HUDEP-2 (cell line): ENCODE data around the gene EEF2.
"Not testable (repeated sequence)": the region's sequence is repeated elsewhere in the genome, so short reads cannot be mapped to it uniquely, and the experiment has no call there.

Experiments used
- DNase-seq, 76 experiments: peaks; one replicate each; lab custom pipeline; 2025; ENCODE audit not compliant: unreplicated experiment in 76 of 76; lab: John Stamatoyannopoulos, UW

The EEF2 gene

GRCh38 chr19:3970808-3971598, 14.3 kb downstream of the EEF2 start, which contains the start of gene DAPK3:
TSS of gene DAPK3 (minus strand) at chr19:3971099. CDS start at chr19:3969735, 1,364 bp downstream.
- DNase-seq, result peak in 74 of 76 experiments; percentile 78 to 100 (median 98)

GRCh38 chr19:3970313-3970807, 14.9 kb downstream of the EEF2 start:
- DNase-seq, result no peak

- no peak for DNase-seq
Measured at GRCh38 chr19:3969435-3970312, 15.6 kb downstream of the EEF2 start.

GRCh38 chr19:3968556-3969434, 16.5 kb downstream of the EEF2 start:
- DNase-seq, result peak in 9 of 76 experiments; percentile 16 to 51 (median 30)

GRCh38 chr19:3967983-3968382, 17.3 kb downstream of the EEF2 start:
- not testable (repeated sequence) for DNase-seq

GRCh38 chr19:3966051-3967017, 18.9 kb downstream of the EEF2 start:
- no peak for DNase-seq

- no peak for DNase-seq
Measured at GRCh38 chr19:3964256-3965194, 20.7 kb downstream of the EEF2 start.

GRCh38 chr19:3963458-3964255, 21.6 kb downstream of the EEF2 start:
- DNase-seq, result no peak

- DNase-seq, result no peak
Measured at GRCh38 chr19:3961007-3961406, 24.3 kb downstream of the EEF2 start.

GRCh38 chr19:3959766-3960131, 25.5 kb downstream of the EEF2 start:
- no peak for DNase-seq

GRCh38 chr19:3958836-3959765, 26.2 kb downstream of the EEF2 start:
- no peak for DNase-seq

- DNase-seq, result no peak
Measured at GRCh38 chr19:3955688-3956087, 29.6 kb downstream of the EEF2 start.

- DNase-seq, result not testable (repeated sequence)
Measured at GRCh38 chr19:3955276-3955675, 30.0 kb downstream of the EEF2 start.

GRCh38 chr19:3954107-3954506, 31.2 kb downstream of the EEF2 start:
- DNase-seq, result no peak

GRCh38 chr19:3952755-3953276, 32.4 kb downstream of the EEF2 start:
- not testable (repeated sequence) for DNase-seq
